Subcutaneous adipose tissue (tissue), 4 donors: Measurements from ENCODE around the gene GPD1L. TPM values are rescaled to one million over a fixed set of nuclear protein-coding genes. Genes with fewer than 3 reads are reported as not detected.

Source experiments
- total RNA-seq, 4 donors: library from RNA; depleted of rRNA; stranded (reverse); fragments of >200 nt; gene quantifications; one replicate each; pipeline ENCODE4 v1.1.0, GENCODE V29; 2016
- TF ChIP-seq, protein P1 (sequence below): fragments of 450-650 bp; IDR thresholded peaks from one replicate; pipeline ENCODE4 v1.5.1; 2016; ENCODE audit warnings: low read depth, mild to moderate bottlenecking, control low read depth, antibody characterized with exemption, moderate library complexity

Gene GPD1L
- total RNA-seq, 4 donors from 2014 or later = 75.5 to 180 (median 82.2) TPM

DNA sequence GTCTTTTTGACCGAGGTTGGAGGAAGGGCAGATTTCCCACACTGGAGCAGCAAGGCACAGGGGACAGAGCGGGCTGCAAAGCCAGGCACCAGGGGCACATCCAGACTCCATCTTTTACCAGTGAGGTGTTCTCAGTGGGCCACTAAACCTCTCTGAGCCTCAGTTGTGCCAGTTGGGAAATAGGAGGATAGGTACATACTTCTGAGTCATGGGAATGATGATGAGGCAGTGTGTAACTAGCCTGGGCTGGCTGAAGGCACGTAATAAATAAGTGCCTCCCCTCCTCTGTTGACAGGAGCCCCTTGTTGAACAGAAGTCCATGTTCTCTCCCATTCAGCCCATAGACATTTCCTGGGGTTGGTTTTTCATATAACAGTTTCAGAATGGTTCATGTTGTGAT, 48.7 kb downstream of the GPD1L start:
- TF ChIP-seq, protein P1, sequence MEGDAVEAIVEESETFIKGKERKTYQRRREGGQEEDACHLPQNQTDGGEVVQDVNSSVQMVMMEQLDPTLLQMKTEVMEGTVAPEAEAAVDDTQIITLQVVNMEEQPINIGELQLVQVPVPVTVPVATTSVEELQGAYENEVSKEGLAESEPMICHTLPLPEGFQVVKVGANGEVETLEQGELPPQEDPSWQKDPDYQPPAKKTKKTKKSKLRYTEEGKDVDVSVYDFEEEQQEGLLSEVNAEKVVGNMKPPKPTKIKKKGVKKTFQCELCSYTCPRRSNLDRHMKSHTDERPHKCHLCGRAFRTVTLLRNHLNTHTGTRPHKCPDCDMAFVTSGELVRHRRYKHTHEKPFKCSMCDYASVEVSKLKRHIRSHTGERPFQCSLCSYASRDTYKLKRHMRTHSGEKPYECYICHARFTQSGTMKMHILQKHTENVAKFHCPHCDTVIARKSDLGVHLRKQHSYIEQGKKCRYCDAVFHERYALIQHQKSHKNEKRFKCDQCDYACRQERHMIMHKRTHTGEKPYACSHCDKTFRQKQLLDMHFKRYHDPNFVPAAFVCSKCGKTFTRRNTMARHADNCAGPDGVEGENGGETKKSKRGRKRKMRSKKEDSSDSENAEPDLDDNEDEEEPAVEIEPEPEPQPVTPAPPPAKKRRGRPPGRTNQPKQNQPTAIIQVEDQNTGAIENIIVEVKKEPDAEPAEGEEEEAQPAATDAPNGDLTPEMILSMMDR = no peak

DNA sequence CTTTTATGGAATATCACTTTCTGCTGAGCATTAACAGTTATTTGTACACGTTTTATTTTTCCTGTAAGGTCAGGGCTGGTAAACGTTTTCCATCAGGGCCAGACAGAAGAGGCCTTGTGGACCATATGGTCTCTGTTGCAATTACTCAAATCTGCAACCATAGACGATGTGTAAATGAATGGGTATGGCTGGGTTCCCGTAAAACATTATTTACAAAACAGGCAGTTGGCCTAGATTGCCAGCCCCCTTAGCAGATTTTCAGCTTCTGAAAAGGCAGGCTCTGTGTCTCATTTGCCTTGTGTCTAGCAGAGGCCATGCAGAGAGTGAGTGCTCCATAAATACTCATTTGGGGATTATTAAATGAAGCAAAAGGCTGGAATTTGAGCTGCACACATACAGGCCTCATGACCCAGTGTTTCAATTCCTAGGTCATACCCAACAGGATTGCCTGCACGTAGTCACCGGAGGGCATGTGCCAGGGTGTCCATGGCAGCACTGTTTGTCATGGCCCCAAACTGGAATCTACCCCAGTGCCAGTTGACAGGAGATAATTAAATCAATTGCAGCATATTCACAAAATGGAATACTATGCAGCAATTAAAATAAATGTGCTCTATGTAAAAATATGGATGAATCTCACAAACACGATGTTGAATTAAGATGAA, 51.3 kb downstream of the GPD1L start:
- TF ChIP-seq, protein P1 = no peak

DNA sequence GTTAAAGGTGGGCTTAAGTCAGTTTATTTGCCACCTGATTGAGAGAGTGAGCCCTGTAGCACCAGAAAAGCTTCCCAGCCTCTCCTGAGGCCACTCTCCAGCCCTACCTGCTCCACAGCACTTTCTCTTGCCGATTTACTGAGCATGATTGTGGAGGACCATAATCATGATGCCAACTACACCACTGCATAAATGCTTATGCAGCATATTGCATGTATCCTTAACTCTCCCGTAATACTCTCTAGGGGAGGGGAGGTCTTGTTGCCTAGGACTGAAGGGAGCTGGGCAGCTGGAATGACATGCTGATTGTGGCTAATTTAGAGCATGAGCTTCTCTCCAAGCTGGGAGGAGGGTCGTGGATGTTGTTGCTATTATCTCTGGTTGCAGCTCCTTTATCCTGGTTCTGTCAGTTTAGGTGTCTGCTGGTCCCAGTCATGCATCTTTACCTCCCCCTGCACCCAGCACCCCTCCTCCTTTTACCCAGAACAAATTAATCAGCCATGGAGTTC, 54.3 kb downstream of the GPD1L start:
- TF ChIP-seq, protein P1 = no peak

DNA sequence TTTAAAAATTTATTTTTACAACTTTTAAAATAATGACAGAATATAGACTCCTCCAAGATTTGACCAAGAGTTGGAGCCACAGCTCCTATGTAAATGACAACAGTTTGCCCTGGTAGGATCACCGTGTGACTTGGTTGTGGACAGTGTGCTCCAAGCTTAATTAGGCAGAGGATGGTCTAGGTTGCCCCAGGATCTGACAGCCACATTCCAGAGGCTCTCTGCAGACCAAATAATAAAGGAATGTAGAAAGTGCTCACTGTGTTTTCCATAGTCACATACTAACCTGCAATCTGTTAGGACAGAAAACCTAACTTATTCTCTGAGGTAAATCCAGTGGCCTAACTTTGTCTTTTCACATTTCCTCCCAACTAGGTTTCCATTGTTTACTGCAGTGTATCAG, 59.0 kb downstream of the GPD1L start:
- TF ChIP-seq, protein P1 = no peak

DNA sequence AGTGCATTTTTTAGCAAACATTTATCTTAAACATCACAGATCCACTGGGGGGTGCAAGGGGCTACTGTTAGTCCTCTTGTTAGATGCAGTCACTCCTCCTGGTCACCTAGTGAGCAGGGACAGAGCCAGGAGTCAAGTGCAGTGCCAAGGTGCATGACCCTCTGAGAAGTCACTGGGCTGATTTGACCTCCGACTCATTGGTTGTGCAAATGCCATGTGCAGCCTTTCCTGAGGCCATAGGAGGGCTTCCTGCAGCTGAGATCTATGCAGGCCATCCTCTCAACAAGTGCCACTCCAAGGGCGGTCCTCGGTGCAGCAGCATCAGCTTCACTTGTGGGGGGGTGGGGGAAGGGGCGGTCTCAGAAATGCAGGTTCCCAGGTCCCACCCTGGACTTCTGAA, 60.2 kb downstream of the GPD1L start:
- TF ChIP-seq, protein P1 = no peak

DNA sequence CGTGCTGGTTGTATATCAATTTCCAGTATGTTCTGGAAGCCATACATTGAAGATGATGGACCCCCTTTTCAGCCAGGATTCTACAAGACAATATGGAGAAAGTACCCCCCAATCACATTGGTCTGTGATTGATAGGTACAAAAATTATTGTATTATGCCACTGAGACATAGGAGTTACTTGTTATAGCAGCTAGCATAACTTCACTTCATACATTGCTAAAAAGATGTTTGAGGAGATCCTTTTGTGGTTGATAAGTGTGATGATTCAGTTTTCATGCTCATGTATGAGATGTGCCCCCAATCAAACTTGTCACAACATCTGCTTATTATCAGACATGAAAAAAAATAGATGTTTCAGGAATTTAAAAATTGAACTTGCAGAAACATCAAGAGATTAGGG, 66.0 kb downstream of the GPD1L start:
- TF ChIP-seq, protein P1 = no peak

DNA sequence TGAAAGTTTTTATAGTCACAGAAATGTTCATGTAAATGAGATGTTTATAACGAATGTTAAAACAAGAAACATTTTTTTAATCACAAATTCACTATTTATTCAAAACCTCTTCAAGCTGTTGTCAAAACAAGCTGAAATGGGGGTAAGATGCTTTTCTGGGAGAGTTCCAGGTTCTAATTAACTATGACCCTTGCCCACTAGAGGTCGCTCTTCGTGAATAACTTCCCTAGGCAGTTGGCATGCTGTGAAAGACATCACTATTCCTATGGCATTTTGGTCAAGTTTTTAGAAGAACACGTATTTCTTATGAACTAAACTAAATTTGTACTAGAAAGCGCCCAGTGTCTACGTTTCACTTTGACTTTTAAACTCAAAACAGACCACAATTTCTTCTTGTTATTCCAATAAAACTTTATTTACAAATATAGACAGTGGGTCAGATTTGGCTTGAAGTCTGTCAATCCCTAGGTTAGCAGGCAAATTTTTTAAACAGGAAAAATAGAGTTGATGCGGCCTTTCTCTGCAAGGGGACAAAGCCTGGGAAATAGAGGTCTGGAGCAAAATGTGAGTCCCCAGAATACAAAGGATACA, 69.3 kb downstream of the GPD1L start:
- TF ChIP-seq, protein P1 = no peak
